Spleen (tissue), 11 donors: ENCODE measurements around the gene PTPN14. TPM values are rescaled to one million over a fixed set of nuclear protein-coding genes. Genes with fewer than 3 reads are reported as not detected.

ENCODE experiments used
- DNase-seq: peaks from one replicate; pipeline ENCODE4 v3.0.0-alpha.2; 2020
- H3K27ac ChIP-seq, 8 donors: fragments of 200-600 bp; sonication (generic) in 7 of 8; 1 replicate in 4 of 8; 2 replicates in 4 of 8; pipeline versions ENCODE4 v1.5.0 to v1.8.0; 2016 to 2021; ENCODE audit warnings: inconsistent platforms in 4 of 8, mild to moderate bottlenecking in 4 of 8, moderate library complexity in 1 of 8
- H3K27me3 ChIP-seq, 7 donors: fragments of 200-600 bp; sonication (generic) in 6 of 7; replicated peaks in 1 of 7; 1 replicate in 4 of 7; 2 replicates in 3 of 7; pipeline versions ENCODE4 v1.5.0 to v1.8.0; 2016 to 2021; ENCODE audit warnings: inconsistent platforms in 3 of 7, mild to moderate bottlenecking in 1 of 7
- H3K36me3 ChIP-seq, 6 donors: fragments of 200-600 bp; sonication (generic) in 5 of 6; 1 replicate in 4 of 6; 2 replicates in 2 of 6; pipeline versions ENCODE4 v1.5.0 to v1.8.0; 2016 to 2021; ENCODE audit warnings: inconsistent platforms in 2 of 6
- H3K4me1 ChIP-seq, 6 donors: fragments of 200-600 bp; sonication (generic) in 5 of 6; 1 replicate in 3 of 6; 2 replicates in 3 of 6; pipeline versions ENCODE4 v1.5.0 to v1.8.0; 2016 to 2021; ENCODE audit warnings: inconsistent platforms in 3 of 6
- H3K4me3 ChIP-seq, 8 donors: fragments of 200-600 bp; sonication (generic) in 7 of 8; 1 replicate in 4 of 8; 2 replicates in 4 of 8; pipeline versions ENCODE4 v1.5.0 to v1.8.0; 2016 to 2021; ENCODE audit warnings: inconsistent platforms in 4 of 8, mild to moderate bottlenecking in 4 of 8, moderate library complexity in 2 of 8
- H3K9me3 ChIP-seq, 8 donors: fragments of 200-600 bp; sonication (generic) in 7 of 8; 1 replicate in 4 of 8; 2 replicates in 4 of 8; pipeline versions ENCODE4 v1.5.0 to v1.8.0; 2016 to 2021; ENCODE audit warnings: inconsistent platforms in 4 of 8
- CTCF ChIP-seq, 11 experiments: fragments of 200-600 bp in 7 of 11; fragments of 450-650 bp in 4 of 11; sonication (generic) in 4 of 11; IDR thresholded peaks in 8 of 11; conservative IDR thresholded peaks in 3 of 11; 1 replicate in 7 of 11; 2 replicates in 4 of 11; pipeline versions ENCODE4 v1.4.0 to v1.8.0; 2016 to 2021; ENCODE audit warnings: antibody characterized with exemption in 11 of 11, inconsistent platforms in 4 of 11, mild to moderate bottlenecking in 1 of 11
- POLR2A ChIP-seq, 3 donors: fragments of 450-650 bp; IDR thresholded peaks; one replicate each; pipeline ENCODE4 v1.5.1; 2017; ENCODE audit warnings: antibody characterized with exemption in 3 of 3, mild to moderate bottlenecking in 1 of 3
- POLR2AphosphoS5 ChIP-seq, 3 donors: sonication (generic); formaldehyde crosslinking; IDR thresholded peaks; one replicate each; pipeline ENCODE4 v1.5.1; 2017; ENCODE audit warnings: antibody characterized with exemption in 3 of 3
- WGBS, 5 donors: extraction: QIAGEN DNeasy Blood & Tissue Kit in 3 of 5; methylation state at CpG; one replicate each; pipeline versions ENCODE4 v1.1.5 to v1.1.7; 2013 to 2018; 5-methylcytosine and 5-hydroxymethylcytosine counted together
- intact Hi-C: fragments of 100-400 bp; cut with DNase I; formaldehyde crosslinking; loops from one replicate; pipeline ENCODE4 v1.15.0; 2023; ENCODE audit warnings: low total_unique reads
- polyA plus RNA-seq, 3 donors: library from polyadenylated mRNA; stranded (reverse); fragments of 200-250 nt; gene quantifications; one replicate each; pipeline ENCODE4 v1.2.1, GENCODE V29; 2013
- total RNA-seq, 7 donors: library from RNA; depleted of rRNA in 3 of 7; stranded (reverse); fragments of >200 nt in 3 of 7; fragmentation: NEBNext Ultra II Directional in 4 of 7; extraction: Animal tissue kit (Norgen Biotek cat#: 25700) in 4 of 7; gene quantifications; one replicate each; pipeline versions ENCODE4 v1.1.0 to v1.2.1, GENCODE V29; 2016 to 2021
- donor health status: healthy with polysubstance abuse.
- donor health status: DM: no; HTN: no; CAD: no; lungs with moderate emphysema.
- donor health status: DM: no; HTN: no; CAD: no.
- donor health status: Bipolar disorder and iron deficiency.
- donor health status: healthy.
- donor health status: DM: no; HTN: no; CAD: no.
- donor health status: DM: yes; HTN: yes; CAD: no.

Gene PTPN14
- total and polyA plus RNA-seq, 10 donors: 0.83 to 28.5 (median 16.8) TPM

- no peak for TF ChIP-seq POLR2A (IDR thresholded peaks at IDR 0.05)
- TF ChIP-seq POLR2AphosphoS5 (IDR thresholded peaks at IDR 0.05): no peak
- TF ChIP-seq CTCF (IDR thresholded peaks at IDR 0.05 in 8 of 11, conservative IDR thresholded peaks at IDR 0.05 in 3 of 11): no peak
- Histone ChIP-seq H3K36me3 (no peaks in the 10 kb centered on the region), H3K4me1 (peaks cover 0 to 10% (median 3%) of the 10 kb centered on the region in 6 donors), H3K27ac (no peak overlapping the region), H3K27me3 (no peaks in the 10 kb centered on the region), H3K9me3 (no peaks in the 10 kb centered on the region), H3K4me3 (no peak overlapping the region)
- DNase-seq: no peak
- 79 to 96% (median 88%) methylated on average over 3 of the region's 3 CpGs for WGBS, 5 donors
- intact Hi-C loops: no loop called here
Measured at GRCh38 chr1:214445199-214445598, 106.2 kb downstream of the PTPN14 start.

- H3K27ac ChIP-seq: no peak overlapping the region
- peaks cover 0 to 18% (median 9%) of the 10 kb centered on the region in 6 donors for H3K4me1 ChIP-seq
- no peaks in the 10 kb centered on the region for H3K27me3 ChIP-seq
- intact Hi-C loops: no loop called here
- DNase-seq: no peak
- H3K4me3 ChIP-seq: no peak overlapping the region
- no peaks in the 10 kb centered on the region for H3K36me3 ChIP-seq
- 52 to 82% (median 69%) methylated on average over 3 of the region's 3 CpGs for WGBS, 5 donors
- no peaks in the 10 kb centered on the region for H3K9me3 ChIP-seq
- no peak for TF ChIP-seq CTCF (IDR thresholded peaks at IDR 0.05 in 8 of 11, conservative IDR thresholded peaks at IDR 0.05 in 3 of 11)
- no peak for TF ChIP-seq POLR2AphosphoS5 (IDR thresholded peaks at IDR 0.05)
- no peak for TF ChIP-seq POLR2A (IDR thresholded peaks at IDR 0.05)
Measured at GRCh38 chr1:214444182-214444939, 107.0 kb downstream of the PTPN14 start.

GRCh38 chr1:214441119-214441518 lies 110.3 kb downstream of the PTPN14 start:
- intact Hi-C loops: no loop called here

More at GRCh38 chr1:214441119-214441518, 110.3 kb downstream of the PTPN14 start:
- peaks cover 0 to 32% (median 21%) of the 10 kb centered on the region in 6 donors for H3K4me1 ChIP-seq
- no peak overlapping the region for H3K27ac ChIP-seq
- WGBS, 5 donors: 17 to 35% (median 27%) methylated on average over 3 of the region's 3 CpGs
- H3K36me3 ChIP-seq: no peaks in the 10 kb centered on the region
- no peaks in the 10 kb centered on the region for H3K9me3 ChIP-seq
- no peak overlapping the region for H3K4me3 ChIP-seq
- TF ChIP-seq CTCF (IDR thresholded peaks at IDR 0.05 in 8 of 11, conservative IDR thresholded peaks at IDR 0.05 in 3 of 11) (no peak), POLR2A (IDR thresholded peaks at IDR 0.05) (no peak), POLR2AphosphoS5 (IDR thresholded peaks at IDR 0.05) (no peak)
- no peak for DNase-seq
- no peaks in the 10 kb centered on the region for H3K27me3 ChIP-seq
